GM19238 (cell line): Measurements from ENCODE around the gene PRKN.
"Not testable (repeated sequence)": the region's sequence is repeated elsewhere in the genome, so short reads cannot be mapped to it uniquely, and the experiment has no call there.

ENCODE experiments used
- DNase-seq: peaks from one replicate; pipeline ENCODE4 v3.0.0; 2011; ENCODE audit warnings: low spot score; ENCODE audit not compliant: insufficient read length

Gene PRKN

DNA sequence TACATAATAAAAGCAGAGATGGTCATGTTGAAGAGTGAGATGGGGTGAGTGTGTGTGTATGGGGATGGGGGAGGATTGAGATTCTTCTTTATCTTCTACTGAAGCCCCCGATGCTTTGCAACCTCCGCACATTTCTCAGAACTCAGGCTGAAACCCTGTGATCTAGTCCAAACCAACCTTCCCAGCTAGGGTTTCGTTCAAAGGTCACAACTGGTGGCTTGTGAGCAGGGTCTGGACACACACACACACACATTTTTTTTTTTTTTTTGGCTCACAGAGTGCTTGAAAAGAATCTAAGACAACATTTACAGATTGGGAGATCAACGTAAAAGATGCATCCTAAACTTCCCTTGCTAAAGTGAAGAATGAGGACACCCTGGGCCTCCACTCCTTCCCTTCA is 1228.7 kb downstream of the PRKN start:
- no peak for DNase-seq

DNA sequence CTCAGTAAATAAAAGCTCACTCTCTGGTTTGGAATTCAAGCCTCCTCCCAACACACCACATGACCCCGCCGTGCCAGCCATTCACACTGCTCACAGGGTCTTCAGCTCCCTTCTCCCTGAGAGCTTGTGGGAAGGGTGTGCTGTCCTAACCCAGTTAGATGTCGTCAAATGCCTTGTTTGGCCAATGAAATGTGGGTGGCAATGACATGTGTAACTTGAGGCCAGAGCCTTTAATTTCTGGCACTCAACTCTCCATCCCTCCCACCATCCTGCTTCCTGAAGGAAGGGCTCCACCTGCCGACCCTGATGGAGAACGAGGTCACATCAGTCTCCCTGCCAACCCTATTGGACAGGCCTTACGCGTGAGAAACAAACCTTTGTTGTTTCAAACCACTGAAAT is 1229.2 kb downstream of the PRKN start:
- DNase-seq, result no peak

DNA sequence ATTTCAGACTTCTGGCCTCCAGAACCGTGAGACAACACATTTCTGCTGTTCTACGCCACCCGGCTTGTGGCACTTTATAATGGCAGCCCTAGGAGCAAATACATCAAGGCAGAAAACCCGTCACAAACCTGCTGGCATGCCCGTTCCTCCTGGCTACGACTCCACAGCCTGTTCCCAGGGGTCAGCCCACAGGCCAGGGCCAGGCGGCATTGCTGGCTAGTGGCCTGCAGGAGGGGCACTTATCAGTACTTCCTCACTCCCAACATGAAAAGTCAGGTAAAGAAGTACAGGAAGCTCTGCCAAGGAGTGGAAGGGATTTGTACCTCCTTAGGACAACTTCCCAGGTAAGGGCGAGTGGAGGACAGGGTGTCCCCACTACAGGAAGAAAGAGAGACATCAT is 1230.6 kb downstream of the PRKN start:
- no peak for DNase-seq

DNA sequence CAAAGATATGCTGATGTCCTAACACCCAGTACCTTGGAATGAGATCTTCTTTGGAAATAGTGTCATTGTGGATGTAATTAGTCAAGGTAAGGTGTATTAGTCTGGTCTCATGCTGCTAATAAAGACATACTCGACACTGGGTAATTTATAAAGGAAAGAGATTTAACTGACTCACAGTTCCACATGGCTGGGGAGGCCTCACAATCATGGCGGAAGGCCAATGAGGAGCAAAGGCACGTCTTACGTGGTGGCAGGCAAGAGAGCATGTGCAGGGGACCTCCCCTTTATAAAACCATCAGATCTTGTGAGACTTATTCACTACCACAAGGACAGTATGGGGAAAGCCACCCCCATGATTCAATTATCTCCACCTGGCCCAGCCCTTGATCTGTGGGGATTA is 1231.3 kb downstream of the PRKN start:
- DNase-seq, result not testable (repeated sequence)

DNA sequence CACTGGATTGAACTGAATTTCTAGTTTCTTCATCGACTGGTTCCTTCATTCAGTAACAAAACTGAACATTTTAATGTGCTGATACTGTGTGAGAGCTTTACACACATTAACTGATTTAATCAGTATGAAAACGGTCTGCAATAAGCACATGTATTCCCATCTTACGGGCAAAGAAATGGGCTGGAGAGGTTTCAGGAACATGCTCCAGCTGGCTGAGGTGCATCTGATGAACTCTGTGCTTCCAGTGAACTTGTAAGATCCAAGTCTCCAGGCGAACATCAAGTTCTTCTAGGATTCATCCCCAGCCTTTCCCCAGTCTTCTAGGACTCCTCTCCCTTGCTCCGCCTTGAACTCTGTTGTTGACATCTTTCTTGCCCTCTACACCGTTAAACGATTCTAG is 1233.0 kb downstream of the PRKN start:
- no peak for DNase-seq

DNA sequence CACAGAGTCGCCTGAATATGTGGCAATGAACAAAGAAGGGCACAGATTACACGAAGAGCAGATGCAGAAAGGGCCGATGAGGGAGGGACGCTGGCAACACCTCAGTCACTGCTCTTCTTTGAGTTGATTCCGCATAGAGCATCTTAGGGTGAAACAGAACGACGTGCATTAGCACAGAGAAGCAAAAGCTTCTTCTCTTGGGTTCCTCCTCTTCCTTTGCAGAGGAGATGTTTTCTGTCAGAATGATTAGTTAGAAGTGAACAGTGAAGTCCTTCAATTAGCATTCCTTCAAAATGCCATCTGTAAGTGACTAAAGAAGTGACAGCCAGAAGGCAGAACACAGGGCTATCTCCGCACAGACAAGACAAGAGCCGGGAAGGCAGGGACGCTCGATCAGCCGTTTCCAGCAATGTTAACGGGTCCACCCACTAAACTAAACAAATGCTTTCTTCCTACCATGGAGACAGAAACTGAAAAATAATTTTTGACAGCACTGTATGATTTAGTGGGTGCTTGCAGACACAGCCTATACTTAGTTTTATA is 1233.9 kb downstream of the PRKN start:
- no peak for DNase-seq

DNA sequence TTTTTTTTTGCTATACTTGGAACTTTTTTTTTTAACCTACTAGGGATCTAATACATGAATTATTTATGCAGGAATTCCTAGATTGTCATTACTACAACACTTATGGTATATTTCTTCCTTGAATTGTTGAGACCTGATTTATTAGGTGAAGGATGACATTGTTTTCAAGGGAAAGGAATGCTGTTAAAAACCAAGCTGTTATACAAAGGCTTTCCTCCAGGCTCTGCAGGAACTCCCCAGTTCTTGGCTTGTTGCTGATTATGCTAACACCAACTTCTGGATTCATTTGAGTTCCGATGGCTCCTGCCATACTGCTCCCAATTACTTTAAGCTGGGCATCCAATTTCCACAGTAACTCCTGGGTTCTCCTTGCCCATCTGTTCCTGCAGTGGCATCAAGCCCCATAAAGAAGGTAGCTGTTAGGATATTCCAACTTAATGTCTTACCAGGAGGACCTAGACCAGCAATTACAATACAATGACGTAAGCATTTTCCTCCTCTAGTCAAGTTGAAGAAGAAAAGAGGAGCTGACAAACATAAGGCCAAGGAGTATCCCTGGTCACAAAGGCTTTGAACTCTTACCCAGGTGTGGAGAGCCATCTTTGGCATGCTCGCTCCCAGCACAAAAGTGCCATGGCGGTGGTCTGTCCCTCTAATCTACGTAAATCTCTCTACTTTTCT is 1237.8 kb downstream of the PRKN start:
- DNase-seq, result no peak

DNA sequence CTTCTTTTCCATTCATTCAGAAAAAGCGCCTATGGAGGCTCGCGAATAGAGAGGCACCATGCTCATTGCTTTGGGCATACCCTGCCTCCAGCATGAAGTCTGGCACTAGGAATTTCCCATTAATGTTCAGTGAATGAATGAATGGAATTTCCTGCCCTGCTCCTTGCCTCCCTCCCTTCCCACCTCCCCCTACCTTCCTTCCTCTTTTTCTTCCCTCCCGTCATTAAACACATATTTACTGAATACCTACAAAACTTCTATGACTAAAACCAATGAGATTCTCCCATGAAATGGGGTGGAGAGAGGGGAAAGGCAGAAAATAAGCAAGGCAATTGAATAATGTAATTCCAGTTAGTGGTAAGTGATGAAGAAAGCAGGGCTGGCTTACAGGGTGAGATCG is 1239.9 kb downstream of the PRKN start:
- no peak for DNase-seq

DNA sequence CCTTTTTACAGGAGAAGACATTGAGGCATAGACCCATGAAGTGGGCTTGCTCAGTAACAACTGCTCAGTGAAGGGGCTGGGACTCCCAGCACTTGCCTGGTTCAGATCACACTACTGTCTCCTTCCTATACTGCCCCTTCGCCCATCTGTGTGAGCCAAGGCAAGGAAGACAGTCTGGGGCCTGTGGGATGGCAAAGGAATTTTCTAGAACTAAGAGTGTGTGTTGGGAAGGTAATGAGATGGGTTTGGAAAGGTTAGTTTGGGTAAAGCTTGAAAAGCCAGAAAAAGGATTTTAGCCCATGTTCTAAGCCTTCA is 1240.4 kb downstream of the PRKN start:
- no peak for DNase-seq

DNA sequence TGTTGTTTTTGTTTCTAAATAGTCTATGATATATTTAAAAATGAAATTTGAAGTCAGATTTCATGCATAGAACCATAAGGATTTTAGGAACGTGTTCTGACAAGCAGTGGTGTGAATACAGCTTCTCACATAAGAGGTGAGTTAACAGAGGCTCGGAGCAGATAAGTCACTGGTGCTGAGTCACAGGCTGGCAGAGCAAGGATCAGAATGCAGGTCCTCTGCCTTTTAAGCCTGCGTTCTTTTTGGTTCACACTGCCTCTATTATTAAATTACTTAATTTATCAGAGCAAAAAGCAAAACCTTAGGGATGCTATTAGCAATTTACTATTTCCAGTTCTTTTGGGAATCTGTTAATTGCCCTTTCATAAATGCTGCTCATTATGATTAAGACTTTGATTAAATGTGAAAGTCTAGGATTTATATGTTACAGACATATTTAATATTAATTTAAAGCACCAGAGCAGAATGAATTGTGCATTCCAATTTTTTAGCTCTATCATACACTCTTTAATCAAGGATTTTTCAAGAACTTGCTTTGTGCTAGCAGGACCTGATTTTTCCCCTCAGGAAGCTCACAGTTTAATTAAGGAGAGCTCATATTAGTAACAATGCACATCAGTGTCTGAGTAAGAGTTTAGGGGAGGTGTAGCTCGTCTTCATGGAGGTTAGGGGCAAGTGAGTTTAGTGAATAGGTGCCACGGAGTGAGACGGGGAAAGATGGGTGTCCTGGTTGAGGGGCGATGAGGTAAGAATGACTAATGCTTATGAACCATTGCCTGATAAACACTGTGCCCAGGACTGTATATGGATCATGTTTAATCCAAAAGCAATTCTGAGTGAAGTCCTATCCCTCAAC is 1241.0 kb downstream of the PRKN start:
- no peak for DNase-seq

DNA sequence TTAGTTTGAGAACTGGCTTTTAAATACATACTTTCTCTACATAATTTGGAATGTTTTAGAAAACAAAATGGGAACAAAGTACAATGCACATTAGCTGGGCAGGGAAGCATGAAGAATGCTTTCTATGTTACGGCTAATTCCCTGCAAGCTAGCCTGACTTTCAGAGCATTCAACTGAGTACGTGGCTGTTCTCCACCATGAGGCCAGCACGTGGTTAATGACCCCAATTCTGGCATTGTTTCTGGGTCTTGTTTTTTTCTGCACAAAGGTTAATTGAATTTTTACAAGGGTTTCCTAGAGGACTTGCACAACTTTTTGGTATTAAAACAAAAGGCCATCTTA is 1245.1 kb downstream of the PRKN start:
- no peak for DNase-seq

DNA sequence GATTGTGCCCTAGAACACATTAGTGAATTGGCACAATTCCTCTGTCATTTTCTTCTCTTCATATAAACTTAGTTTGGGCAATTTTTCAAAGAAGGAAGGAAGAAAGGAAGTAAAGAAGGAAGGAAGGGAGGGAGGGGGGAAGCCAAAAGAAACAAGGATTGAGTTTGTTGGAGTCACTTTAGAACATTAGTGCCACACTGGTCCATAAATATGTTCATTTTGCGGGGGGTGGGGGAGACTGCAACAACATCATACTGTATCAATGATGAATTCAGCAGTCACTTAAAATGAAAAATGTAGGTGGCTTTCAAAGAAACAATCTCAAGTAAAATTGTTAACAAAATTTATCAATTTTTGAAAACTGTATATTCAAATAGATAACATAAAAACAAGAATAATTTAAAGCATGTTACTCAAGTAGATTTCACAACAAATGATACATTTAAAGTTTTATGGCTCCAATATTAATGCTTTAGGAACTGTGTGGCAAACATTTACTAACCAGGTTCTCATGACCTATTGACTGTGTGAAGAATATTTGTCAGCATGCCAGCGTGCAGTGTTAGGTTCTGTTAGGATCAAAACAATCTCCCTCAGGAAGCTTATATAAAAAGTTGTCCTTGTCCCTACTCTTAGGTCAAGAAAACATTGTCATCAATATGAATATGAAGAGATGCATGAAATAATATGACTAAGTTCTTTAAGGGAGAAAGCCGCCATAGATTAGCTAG is 1245.6 kb downstream of the PRKN start:
- no peak for DNase-seq

DNA sequence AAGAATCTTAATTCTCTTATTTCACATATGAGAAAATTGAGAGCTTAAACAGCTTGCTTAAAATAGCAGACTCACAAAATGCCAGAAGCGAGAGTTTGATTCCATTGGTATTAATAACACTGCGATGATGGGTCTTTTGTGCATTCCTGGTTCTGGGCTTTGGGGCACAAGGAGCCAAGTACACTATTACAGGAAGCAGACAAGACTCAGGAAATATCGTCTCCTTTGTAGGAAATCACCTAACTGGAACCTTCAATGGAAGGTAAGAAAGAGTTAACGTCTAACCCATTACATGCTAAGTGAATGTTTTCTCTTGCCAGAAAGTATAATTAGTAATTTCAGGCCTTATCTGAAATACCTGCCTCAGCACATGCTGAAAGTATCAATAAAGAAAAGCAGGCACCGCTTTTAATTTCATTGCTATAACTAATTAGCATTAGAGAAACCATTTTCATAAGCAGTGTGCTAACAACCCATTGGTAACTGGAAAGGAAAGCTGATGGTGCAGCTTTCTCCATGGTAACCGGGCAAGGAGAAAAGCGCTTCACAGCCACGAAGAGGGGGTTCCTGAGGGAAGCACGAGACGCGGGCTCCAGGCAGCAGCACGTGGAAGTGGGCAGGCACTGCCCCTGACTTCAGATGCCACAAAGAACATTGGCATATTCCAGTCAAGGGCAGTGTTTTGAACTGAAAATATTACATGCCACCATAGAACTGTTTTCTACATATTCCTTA is 1247.0 kb downstream of the PRKN start:
- DNase-seq, result no peak

DNA sequence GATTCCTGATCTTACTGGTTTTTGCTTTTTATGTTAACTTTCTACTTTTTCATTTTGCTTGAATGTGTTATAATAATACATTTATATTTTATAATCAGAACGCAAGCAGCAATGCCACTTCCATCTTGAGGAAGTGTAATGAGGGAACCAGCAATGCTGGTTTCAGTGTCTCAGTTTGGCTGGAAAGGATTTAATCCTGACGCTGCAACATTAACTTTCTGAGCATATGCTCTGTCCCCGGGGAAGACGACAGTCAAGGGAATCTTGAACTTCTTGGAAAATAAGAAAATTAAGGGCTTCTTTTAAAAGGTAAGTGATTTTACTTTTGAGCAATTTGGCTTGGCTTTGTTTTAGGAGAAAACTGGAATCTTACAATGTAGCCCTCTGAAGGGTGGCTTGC is 1248.2 kb downstream of the PRKN start:
- no peak for DNase-seq

DNA sequence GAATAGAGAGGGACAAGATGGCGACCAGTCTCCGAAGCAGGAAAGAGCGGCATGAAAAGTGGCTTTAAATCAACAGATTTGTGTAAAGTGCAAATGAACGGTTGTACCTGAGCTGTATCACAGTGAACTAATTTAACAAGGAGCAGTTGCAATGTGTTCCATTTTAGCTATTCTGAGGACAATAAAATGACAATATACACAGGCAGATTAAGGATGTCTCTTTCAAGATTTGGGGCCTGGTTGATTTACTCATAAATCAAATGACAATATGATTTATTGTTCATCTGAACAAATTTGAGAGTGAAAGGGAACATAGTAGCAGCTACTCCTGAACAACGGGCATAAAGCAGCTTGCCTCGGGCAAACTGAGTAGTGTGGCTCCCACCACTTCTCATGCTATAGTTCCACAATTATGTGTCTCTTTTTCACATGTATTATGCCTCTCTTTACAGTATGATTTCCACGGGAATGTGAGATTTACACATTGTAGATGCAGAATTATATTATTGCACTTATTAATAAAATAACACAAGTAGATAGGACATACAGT is 1249.6 kb downstream of the PRKN start:
- DNase-seq, result no peak

DNA sequence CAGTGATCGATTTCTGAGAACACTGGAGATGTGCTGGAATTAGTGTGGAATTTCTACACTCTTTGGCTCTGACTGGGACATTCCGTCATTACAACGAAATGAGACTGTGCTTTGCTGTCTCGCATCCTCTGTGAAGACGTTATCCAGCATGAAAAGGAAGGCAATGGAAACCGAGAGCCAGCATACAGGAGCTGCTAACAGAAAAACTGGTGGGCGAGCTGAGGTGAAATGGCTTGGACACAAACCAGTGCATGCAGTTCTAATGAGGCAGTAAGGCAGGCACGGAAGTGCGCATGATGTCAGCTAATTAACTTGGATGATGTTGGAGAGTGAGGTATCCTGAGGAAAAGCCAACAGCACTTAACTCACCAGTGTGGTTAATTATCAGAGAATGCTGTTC is 1250.9 kb downstream of the PRKN start:
- no peak for DNase-seq

DNA sequence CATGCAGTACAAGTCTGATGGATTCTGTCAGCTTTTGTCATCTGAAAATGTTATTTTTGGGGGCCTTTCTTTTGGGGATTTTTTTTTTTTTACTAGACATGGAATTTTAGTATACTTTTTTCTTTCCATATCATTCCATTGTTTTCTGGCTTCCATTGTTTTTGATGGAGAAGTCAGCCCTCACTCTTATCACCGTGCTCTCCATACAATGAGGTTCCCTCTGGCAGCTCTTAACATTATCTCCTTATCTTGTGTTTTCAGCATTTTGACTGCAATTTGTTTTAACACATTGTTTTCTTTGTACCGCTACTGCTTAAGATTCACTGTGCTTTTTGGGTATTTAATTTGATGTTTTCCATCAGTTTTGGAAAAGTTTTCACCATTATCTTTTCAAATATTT is 1262.2 kb downstream of the PRKN start:
- no peak for DNase-seq

DNA sequence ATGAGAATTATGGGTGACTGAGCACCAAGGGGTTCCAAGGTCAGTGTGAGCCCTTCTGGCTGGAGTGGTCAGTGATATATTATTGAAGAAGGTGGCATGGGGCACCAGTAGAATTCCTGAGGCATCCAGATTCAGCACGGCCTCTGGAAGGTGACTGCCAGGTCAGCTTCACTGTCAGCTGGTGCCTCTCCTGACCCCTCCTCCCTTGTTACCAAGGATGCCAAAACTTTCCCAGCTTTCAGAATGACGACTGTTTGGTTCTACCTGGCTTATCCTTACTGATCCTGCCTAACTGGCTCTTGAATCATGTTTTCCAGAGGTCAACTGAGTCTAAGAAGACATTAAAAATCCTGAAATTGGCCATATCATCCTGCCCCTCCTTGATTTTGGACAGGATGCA is 1264.5 kb downstream of the PRKN start:
- DNase-seq, result no peak

DNA sequence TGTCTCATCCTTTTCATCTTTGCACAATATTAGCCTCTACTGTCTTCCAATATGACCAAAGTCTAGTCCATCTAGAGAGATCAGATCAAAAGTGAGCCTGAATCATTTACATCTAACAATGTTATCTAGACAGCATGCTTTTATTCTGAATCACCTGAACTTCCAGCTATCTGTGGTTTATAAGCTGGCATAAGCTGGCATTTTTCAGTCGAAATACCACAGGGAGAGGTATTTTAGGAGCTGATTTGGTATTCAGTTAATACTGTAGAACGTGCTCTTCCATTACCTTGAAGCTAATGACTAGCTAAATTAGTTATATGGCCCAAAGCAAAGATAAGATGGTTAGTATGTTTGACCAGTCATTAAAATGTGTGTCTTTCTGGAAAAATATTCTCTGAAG is 1265.4 kb downstream of the PRKN start:
- no peak for DNase-seq

DNA sequence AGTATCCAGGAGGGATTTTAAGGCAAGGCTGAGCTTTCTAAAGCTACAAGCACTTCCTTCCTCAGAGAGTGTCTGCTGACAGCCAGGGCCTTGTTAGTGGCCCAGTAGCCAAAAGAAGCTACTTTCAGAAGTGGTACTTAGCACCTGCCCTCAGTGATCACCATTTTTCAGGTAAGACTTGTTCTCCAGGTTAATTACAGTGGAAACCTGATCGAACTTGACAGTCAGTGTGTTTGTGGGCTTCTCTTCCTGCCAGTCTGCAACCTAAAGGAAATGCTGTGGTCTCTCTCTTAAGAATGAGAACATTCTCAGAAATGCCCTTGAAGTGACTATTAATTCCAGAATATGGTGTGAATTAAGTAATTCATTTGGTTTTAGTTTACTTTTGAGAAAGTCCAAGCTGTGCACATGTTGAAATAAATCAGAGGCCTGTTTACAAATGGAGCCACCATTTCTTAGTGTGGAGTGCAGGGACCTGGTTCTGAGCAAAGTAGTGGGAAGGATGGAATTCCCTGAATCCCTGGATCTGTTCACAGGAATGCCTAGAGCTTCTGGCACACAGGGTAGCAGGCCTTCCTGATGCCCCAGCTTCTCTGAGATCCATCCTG is 1268.5 kb downstream of the PRKN start:
- DNase-seq, result no peak
